H1 (cell line): ENCODE data around the gene FXR2. TPM values are rescaled to one million over a fixed set of nuclear protein-coding genes. Genes with fewer than 3 reads are reported as not detected.

Experiments
- NANOG ChIP-seq: IDR thresholded peaks from 2 replicates; pipeline ENCODE4 v1.6.1; 2011; ENCODE audit warnings: low read length, low read depth, mild to moderate bottlenecking, inconsistent platforms; ENCODE audit not compliant: insufficient read depth, poor library complexity, severe bottlenecking
- polyA plus RNA-seq, 7 experiments: library from polyadenylated mRNA; depleted of rRNA in 3 of 7; stranded (reverse) in 5 of 7; unstranded in 2 of 7; fragments of >200 nt in 5 of 7; fragments of 200-250 nt in 2 of 7; gene quantifications; 1 replicate in 5 of 7; 2 replicates in 1 of 7; 4 replicates in 1 of 7; pipeline versions ENCODE4 v1.2.1 to v1.2.3, GENCODE V29; 2011 to 2013; ENCODE audit warnings: missing spikeins in 2 of 7, mixed read lengths in 2 of 7
- total RNA-seq: library from RNA; stranded (reverse); fragmentation: NEBNext Ultra II Directional; extraction: Animal tissue kit (Norgen Biotek cat#: 25700); gene quantifications from 2 replicates; pipeline ENCODE4 v1.2.1, GENCODE V29; 2021
- TF ChIP-seq, protein P1 (sequence below): IDR thresholded peaks from 2 replicates; pipeline ENCODE4 v1.6.1; 2012; ENCODE audit warnings: low read length, inconsistent platforms

FXR2 gene
- total and polyA plus RNA-seq, 2 of the 8 experiments (the other 6 are each of a cell fraction or from before 2014, with no cell fraction given), result 26.2 to 44.0 TPM

DNA sequence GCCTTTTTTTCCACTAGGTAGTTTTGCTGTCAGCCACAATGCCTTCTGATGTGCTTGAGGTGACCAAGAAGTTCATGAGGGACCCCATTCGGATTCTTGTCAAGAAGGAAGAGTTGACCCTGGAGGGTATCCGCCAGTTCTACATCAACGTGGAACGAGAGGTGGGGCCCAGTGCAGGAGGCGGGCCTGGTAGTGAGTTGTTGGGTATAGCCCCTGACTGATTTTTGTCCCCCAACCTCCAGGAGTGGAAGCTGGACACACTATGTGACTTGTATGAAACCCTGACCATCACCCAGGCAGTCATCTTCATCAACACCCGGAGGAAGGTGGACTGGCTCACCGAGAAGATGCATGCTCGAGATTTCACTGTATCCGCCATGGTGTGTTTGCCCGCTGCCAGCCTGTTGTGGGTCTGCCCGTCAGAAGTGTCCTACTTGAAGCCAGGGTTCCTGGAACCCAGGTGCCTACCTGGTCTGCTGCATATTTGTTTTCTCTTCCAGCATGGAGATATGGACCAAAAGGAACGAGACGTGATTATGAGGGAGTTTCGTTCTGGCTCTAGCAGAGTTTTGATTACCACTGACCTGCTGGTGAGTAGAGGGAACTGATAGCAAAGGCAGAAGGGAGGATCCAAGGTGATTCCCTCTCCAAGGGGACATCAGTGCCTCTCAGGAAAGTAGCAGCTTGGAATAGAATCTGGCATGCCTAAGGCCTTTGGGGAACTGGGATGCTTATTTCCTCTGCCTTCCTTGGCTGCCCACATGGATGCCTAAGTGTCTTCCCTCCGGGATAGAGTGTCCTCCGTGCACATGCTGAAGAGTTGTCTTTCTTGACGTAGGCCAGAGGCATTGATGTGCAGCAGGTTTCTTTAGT, 37.1 kb downstream of the FXR2 start (continued):
- TF ChIP-seq, protein P1, sequence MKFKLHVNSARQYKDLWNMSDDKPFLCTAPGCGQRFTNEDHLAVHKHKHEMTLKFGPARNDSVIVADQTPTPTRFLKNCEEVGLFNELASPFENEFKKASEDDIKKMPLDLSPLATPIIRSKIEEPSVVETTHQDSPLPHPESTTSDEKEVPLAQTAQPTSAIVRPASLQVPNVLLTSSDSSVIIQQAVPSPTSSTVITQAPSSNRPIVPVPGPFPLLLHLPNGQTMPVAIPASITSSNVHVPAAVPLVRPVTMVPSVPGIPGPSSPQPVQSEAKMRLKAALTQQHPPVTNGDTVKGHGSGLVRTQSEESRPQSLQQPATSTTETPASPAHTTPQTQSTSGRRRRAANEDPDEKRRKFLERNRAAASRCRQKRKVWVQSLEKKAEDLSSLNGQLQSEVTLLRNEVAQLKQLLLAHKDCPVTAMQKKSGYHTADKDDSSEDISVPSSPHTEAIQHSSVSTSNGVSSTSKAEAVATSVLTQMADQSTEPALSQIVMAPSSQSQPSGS, result 0 out of 2 replicates have a peak, but pooled peaks have one; percentile 7
- TF ChIP-seq NANOG, result no peak
